Measurements from ENCODE around the gene ZNF789. TPM values are rescaled to one million over a fixed set of nuclear protein-coding genes. Genes with fewer than 3 reads are reported as not detected.

The ZNF789 gene
- total RNA-seq, 1 experiment from 2014 or later: 15.1 TPM

DNA sequence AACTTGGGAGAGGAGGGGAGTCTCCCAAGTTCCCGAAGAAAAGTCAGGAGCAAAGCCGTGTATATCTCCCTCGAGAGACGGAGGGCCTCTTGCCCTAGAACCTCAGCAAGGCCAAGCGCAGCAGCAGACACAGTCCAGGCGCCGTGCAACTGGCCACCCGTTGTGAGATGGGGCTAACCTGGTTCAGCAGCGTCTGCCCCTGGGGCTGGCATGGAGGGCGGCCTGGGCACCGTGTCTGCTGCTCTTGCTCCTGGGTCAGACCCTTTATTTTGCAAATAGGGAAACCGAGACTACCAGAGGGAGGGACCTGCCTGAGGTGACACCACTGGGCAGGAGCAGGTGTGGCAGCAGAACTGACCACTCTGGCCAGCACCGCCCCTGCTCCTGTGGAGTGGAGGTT, 20.1 kb upstream of the ZNF789 start:
- no peak overlapping the region for H3K27ac Mint-ChIP-seq
- Histone ChIP-seq H3K9me3 (ENCODE audit: control insufficient read depth, low read depth, low read length) (no peaks in the 10 kb centered on the region), H3K4ac (ENCODE audit: low read depth, low read length) (no peak overlapping the region), H3K27ac (ENCODE audit: insufficient read length, low read depth, low read length) (no peak overlapping the region), H4K91ac (ENCODE audit: insufficient read length, low read depth, low read length) (no peak overlapping the region), H3K27me3 (ENCODE audit: insufficient read depth, low read length) (no peaks in the 10 kb centered on the region), H2BK20ac (ENCODE audit: low read depth, low read length, poor library complexity, severe bottlenecking) (no peak overlapping the region), H3K56ac (ENCODE audit: insufficient read length, low read depth, low read length) (no peak overlapping the region), H4K20me1 (ENCODE audit: control insufficient read depth, insufficient read depth, insufficient read length) (no peaks in the 10 kb centered on the region), H2AFZ (ENCODE audit: low read length) (no peak overlapping the region), H3K23me2 (ENCODE audit: insufficient read length, low read depth, low read length, poor library complexity, severe bottlenecking) (no peaks in the 10 kb centered on the region), H2AK5ac (ENCODE audit: insufficient read length, low read length) (no peak overlapping the region), H2BK15ac (ENCODE audit: low read depth, low read length) (no peak overlapping the region), H2BK12ac (ENCODE audit: insufficient read length, low read depth, low read length) (no peak overlapping the region), H2BK120ac (ENCODE audit: low read depth, low read length, poor library complexity, severe bottlenecking) (no peak overlapping the region), H3K79me2 (ENCODE audit: insufficient read depth, low read length) (no peaks in the 10 kb centered on the region), H3K4me2 (ENCODE audit: insufficient read depth, insufficient read length, low read length) (no peak overlapping the region), H3K18ac (ENCODE audit: insufficient read length, low read depth, low read length) (no peak overlapping the region), H3K9ac (ENCODE audit: extremely low read depth, insufficient read length, low read length) (no peak overlapping the region), H2BK5ac (ENCODE audit: insufficient read length, low read length) (no peak overlapping the region), H4K8ac (replicated peaks; ENCODE audit: insufficient read length, low read depth, low read length) (no peak overlapping the region), H3K23ac (ENCODE audit: insufficient read length, low read depth, low read length) (no peak overlapping the region), H3K4me1 (ENCODE audit: insufficient read depth, low read length) (no peaks in the 10 kb centered on the region), H3K79me1 (ENCODE audit: insufficient read depth, low read depth, low read length, poor library complexity, severe bottlenecking) (no peaks in the 10 kb centered on the region), H3T11ph (ENCODE audit: low read length) (no peak overlapping the region), H3K14ac (ENCODE audit: insufficient read depth, low read length) (no peak overlapping the region), H4K5ac (ENCODE audit: insufficient read length, low read depth, low read length) (no peak overlapping the region)
- no peaks in the 10 kb centered on the region for H3K4me1 Mint-ChIP-seq
- DNase-seq: no peak
- WGBS (ENCODE audit: extremely low coverage, insufficient read length, low lambda C conversion rate): no CpG with 5 or more reads among the region's 13 CpGs
- TF ChIP-seq, protein P1, sequence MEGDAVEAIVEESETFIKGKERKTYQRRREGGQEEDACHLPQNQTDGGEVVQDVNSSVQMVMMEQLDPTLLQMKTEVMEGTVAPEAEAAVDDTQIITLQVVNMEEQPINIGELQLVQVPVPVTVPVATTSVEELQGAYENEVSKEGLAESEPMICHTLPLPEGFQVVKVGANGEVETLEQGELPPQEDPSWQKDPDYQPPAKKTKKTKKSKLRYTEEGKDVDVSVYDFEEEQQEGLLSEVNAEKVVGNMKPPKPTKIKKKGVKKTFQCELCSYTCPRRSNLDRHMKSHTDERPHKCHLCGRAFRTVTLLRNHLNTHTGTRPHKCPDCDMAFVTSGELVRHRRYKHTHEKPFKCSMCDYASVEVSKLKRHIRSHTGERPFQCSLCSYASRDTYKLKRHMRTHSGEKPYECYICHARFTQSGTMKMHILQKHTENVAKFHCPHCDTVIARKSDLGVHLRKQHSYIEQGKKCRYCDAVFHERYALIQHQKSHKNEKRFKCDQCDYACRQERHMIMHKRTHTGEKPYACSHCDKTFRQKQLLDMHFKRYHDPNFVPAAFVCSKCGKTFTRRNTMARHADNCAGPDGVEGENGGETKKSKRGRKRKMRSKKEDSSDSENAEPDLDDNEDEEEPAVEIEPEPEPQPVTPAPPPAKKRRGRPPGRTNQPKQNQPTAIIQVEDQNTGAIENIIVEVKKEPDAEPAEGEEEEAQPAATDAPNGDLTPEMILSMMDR (conservative IDR thresholded peaks at IDR 0.05): no peak
- H3K27me3 Mint-ChIP-seq (ENCODE audit: low read depth): no peaks in the 10 kb centered on the region; the same call in none of the 2 replicates
- no peaks in the 10 kb centered on the region for H3K9me3 Mint-ChIP-seq
- no peak overlapping the region for H3K4me3 Mint-ChIP-seq
- peaks cover 34 to 92% (median 85%) of the 10 kb centered on the region in 3 experiments; a peak in 6 of 7 replicates for H3K36me3 Mint-ChIP-seq (ENCODE audit: insufficient read depth in 1 of 3, low read depth in 3 of 3)

All from H9 (cell line).